ENCODE data around the gene SHLD2.
"Not testable (repeated sequence)": the region's sequence is repeated elsewhere in the genome, so short reads cannot be mapped to it uniquely, and the experiment has no call there.

GRCh38 chr10:87081574-87081973 is 13.4 kb upstream of the SHLD2 start:
- not testable (repeated sequence) for TF ChIP-seq POLR2A, CTCF (IDR thresholded peaks at IDR 0.05)

Measured in heart left ventricle (tissue), 13 donors.